GM10248 (cell line): ENCODE measurements around the gene AFAP1.

Source experiments
- CTCF ChIA-PET: fragments of 300-600 bp; sonication (Branson Sonifier 250); formaldehyde crosslinking; extraction: SDS; loops from one replicate; lab custom pipeline; 2021; ENCODE audit warnings: antibody characterized with exemption; lab: Yijun Ruan, JAX
- POLR2A ChIA-PET: fragments of 350-650 bp; sonication (Branson Sonifier 250); formaldehyde crosslinking; extraction: SDS; loops from one replicate; lab custom pipeline; 2020; ENCODE audit warnings: antibody characterized with exemption; lab: Yijun Ruan, JAX
- DNase-seq: peaks from one replicate; pipeline ENCODE4 v3.0.0; 2012; ENCODE audit errors: extremely low spot score
- CTCF ChIP-seq: IDR thresholded peaks from 2 replicates; pipeline ENCODE4 v1.5.1; 2012; ENCODE audit warnings: mild to moderate bottlenecking, low read depth; ENCODE audit errors: extremely low read depth, missing control alignments, control extremely low read depth

AFAP1 gene

GRCh38 chr4:7830747-7831146, 108.9 kb downstream of the AFAP1 start:
- POLR2A ChIA-PET, result no interaction called here
- CTCF ChIA-PET, result interaction anchor here (1.1 to 2.0 kb wide), 5 partner anchors 12 to 29 kb away, joined by 3 to 12 read pairs (median 10); no protein-coding TSS in a partner anchor
- no peak for TF ChIP-seq CTCF
- DNase-seq, result no peak

- POLR2A ChIA-PET, result no interaction called here
Observed at GRCh38 chr4:7829652-7830580, 109.7 kb downstream of the AFAP1 start.

GRCh38 chr4:7828793-7829301, 110.8 kb downstream of the AFAP1 start:
- DNase-seq, result no peak
- CTCF ChIA-PET, result interaction anchor here (0.8 to 17.9 kb wide), 5 partner anchors 13 to 67 kb away, joined by 3 to 239 read pairs (median 3); no protein-coding TSS in a partner anchor
- TF ChIP-seq CTCF, result no peak
- POLR2A ChIA-PET, result no interaction called here

More at GRCh38 chr4:7829652-7830580, 109.7 kb downstream of the AFAP1 start:
- CTCF ChIA-PET, result interaction anchor here (1.1 kb wide), 1 partner anchor 26 kb away, joined by 3 read pairs; no protein-coding TSS in a partner anchor
- no peak for DNase-seq
- TF ChIP-seq CTCF, result no peak

GRCh38 chr4:7828011-7828720, 111.5 kb downstream of the AFAP1 start:
- peak; percentile 49 for DNase-seq
- CTCF ChIA-PET, result interaction anchor here (0.8 to 17.9 kb wide), 5 partner anchors 13 to 66 kb away, joined by 3 to 239 read pairs (median 3); no protein-coding TSS in a partner anchor
- POLR2A ChIA-PET, result no interaction called here
- no peak for TF ChIP-seq CTCF

- ChIA-PET CTCF (interaction anchor here (1.2 to 17.9 kb wide), 4 partner anchors 10 to 23 kb away, joined by 3 to 239 read pairs (median 7); no protein-coding TSS in a partner anchor), POLR2A (no interaction called here)
- no peak for DNase-seq
- no peak for TF ChIP-seq CTCF
Observed at GRCh38 chr4:7827566-7827965, 112.1 kb downstream of the AFAP1 start.

- no peak for TF ChIP-seq CTCF
- CTCF ChIA-PET, result interaction anchor here (0.9 to 17.9 kb wide), 4 partner anchors 10 to 22 kb away, joined by 3 to 239 read pairs (median 7); no protein-coding TSS in a partner anchor
- no peak for DNase-seq
- POLR2A ChIA-PET, result no interaction called here
Observed at GRCh38 chr4:7826909-7827306, 112.8 kb downstream of the AFAP1 start.
